Measurements from ENCODE around the gene EDIL3.

EDIL3 gene

DNA sequence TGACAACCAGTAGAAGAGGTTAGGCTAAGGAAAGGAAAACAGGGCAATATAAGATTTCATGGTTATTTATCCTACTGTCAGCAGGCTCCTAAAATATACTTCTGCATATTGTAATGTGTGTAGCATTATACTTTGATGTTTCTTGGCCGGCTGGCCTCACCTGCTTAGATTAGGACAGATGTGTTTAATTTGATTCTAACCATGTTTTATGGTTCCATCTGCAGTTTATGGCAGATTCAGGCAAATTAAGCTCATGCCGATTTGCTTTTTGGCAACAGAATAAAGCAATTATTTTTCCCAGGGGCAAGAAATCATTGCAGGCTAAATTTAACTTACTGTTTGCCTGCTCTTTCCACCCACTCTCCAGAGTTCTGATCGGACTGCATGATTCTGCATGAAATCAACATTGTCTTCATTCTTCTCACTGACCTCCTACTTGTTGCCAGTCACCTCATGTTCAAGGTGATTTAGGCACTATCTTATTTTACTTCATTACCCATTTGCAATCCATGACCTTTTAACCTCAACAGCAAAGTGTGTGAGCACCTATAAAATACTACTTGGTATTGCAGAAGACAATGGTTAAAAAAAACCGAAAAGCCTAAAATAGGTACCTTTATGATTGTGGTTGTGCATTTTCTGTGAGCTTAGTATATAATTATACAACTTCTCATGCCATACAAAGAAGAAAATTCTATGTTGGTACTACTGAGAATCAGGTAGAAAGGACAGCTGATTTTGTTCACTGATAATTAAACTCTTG is 125.2 kb downstream of the EDIL3 start:
- DNase-seq (ENCODE audit: low spot score) = no peak

DNA sequence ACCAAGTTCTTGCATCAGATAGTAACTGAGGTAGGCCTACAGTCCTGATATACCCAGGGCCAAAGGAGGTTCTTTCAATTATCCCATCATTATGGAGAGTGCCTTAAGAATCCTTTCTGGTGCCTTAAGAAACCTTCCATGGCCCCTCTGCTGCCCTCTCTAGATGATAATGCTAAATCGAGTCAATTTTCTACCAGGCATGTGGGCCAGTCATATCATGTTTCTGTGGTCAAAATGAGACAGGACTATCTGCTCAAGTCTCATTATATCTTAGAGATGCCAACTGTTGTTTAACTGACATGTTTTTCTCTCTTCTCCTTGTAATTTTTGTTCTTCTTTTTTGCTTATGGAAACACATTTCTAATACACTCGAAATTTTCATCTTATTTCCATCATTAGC is 127.6 kb downstream of the EDIL3 start:
- no peak for DNase-seq (ENCODE audit: low spot score)

DNA sequence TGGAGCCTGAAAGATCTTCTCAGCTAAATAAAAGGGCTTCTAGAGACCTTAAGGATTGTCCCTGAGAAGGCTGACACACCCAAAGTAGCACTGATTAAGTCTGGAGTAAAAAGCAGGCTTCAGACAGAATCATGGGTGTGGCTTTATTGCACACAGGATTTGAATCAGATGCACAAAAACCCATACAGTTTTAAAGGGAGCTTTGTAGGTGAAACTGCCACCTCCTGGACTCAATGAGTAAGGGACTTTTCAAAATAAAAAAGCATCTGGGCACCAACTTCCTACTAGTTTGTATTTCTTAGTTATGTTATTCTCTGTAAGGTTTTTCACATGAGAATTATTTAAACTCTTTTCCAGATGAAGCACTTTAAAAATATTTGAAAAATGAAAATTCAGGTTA is 129.4 kb downstream of the EDIL3 start:
- no peak for DNase-seq (ENCODE audit: low spot score)

DNA sequence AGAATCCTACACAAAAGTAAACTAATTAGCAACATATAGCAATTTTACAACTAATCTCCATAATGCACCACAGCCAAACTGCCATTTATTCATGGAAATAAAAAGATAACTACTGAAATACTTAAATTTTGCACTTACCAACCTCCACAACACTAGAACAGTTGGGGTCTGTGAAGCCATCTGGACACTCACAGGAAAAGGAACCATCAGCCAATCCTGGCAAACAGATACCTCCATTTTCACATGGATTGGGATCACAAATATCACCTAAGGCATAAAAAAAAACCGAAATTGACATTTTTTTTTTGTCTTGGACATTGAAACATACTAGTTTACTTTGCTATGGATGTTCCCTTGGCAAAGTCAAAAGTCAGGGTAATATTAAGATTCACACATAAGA is 130.7 kb downstream of the EDIL3 start:
- no peak for DNase-seq (ENCODE audit: low spot score)

DNA sequence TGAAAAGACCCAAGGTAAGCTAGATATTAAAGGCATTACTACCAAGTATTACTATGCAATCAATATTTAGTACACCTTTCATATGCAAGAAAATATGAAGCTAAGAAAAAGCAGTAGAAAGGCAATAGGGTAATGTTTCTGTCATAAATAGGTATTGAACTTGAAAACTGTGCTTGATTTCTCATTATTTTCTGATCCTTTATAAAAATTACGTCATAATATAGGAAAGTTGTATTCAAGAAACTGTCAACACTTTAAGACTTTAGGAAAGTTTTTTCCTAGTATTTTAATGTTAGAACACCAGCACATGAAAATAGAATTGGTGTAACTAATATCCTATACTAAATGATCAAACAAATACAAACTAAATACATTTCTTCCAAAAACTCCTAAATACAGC is 133.2 kb downstream of the EDIL3 start:
- DNase-seq (ENCODE audit: low spot score) = no peak

DNA sequence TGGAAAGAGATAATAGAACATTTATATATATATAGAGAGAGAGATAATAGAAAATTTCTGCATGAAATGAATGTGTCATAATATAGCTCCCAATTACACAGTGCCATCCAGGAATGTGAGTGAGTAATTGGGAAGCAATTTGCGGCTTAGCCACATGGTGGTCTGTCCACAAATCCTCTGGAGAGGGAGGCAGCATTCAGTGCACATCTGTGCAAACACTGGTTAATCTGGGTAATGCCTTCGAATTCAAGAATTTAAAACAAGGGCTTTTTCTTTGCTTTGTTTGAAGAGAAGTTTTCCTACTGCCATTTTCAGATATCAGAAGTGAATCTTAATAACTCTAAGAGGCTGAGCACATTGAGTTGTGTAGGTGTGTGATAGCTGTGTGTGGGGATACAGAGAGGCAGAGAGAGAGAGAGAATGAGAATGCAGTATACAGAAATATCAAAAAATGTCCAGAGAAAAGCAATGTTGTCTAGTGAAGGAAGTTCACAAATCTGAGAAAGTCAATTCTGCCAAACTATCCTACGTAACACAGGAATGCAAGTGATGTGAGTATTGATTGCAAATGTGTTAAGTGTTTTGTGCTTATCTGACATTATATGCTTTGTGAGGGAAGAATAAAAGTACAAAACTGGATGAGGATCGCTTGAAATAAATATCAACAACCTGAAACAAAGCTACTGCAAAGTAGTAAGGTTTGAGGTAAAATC is 134.6 kb downstream of the EDIL3 start:
- no peak for DNase-seq (ENCODE audit: low spot score)

DNA sequence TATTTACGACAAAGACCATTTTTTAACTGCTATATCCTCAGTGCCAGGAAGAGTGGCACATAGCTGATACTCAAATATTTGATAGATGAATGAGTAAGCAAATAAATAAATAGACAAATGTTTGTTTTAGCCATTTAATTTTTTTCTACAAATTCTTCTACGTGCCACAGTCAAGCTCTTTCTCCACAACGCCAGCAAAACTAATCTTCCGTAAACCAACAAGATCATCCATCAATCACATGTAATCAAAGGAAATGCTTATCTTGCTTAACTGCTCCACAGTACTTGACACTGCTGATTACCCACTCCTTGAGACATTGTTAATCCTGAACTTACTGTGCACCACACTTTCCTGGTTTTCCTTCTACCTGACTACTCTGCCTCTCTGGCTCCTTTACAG is 136.7 kb downstream of the EDIL3 start:
- no peak for DNase-seq (ENCODE audit: low spot score)

DNA sequence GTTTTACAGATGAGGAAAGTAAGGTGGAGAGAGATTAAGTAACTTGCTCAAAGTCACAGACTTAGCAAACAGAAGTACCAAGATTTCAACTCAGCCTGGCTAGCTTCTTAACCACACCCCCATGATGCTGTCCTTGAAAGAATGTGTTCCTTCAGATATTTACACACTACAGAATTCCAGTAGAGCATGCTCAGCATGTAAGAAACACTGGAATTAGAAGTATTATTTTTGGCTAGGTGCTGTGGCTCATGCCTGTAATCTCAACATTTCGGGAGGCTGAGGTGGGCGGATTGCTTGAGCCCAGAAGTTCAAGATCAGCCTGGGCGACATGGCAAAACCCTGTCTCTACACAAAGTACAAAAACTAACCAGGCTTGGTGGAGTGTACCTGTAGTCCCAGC is 142.4 kb downstream of the EDIL3 start:
- no peak for DNase-seq (ENCODE audit: low spot score)

DNA sequence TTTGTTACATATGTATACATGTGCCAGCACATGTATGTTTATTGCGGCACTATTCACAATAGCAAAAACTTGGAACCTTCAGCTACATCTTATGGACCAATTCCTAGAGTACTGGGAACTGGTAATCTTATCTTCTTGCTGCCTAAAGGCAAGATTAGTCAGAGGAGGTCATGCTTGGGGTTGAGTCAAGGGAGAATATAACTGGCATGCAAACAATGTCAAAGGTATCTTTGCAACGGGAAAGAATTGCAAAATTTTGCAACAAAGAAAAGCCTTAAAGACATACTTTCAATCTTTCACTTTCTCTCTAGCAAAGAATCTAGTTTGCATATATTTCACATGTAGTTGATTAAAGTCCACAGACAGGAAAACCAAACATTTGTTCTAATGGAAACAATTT is 145.2 kb downstream of the EDIL3 start:
- no peak for DNase-seq (ENCODE audit: low spot score)

DNA sequence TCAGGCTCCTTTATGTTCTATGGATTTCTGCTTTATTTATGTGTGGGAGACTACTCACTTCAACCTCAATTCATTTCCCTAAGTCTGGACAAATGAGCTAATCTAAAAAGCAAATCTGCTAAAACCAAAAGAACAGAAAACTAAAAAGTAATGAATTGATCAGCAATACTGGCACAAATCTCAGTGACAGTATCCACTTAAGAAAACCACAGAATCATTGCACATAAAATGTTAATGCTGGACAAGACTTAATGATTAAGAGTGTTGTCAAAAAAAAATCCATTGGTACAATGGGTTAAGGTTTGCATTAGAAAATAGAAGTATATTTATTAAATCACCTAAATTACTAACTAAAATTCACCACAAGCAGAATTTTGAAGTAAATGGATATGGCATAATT is 147.6 kb downstream of the EDIL3 start:
- DNase-seq (ENCODE audit: low spot score) = no peak

DNA sequence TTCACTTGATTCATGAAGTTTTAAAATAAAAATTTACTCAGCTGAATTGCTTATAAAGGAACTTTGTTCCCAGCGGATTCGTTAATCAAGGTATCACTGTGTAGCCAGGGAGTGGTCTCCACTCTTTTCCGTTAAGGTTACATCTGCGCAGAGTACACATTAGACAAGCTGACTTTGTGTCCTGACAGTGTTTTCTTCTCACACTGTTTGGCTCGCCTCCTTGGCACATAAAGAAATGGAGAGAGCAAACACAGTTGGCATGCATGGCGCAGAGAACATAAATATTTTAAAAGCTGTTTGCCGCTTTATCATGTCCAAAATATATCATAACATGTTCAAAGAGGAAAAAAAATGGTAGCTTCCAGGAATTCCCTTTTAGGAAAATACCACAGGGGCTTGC is 153.2 kb downstream of the EDIL3 start:
- no peak for DNase-seq (ENCODE audit: low spot score)

DNA sequence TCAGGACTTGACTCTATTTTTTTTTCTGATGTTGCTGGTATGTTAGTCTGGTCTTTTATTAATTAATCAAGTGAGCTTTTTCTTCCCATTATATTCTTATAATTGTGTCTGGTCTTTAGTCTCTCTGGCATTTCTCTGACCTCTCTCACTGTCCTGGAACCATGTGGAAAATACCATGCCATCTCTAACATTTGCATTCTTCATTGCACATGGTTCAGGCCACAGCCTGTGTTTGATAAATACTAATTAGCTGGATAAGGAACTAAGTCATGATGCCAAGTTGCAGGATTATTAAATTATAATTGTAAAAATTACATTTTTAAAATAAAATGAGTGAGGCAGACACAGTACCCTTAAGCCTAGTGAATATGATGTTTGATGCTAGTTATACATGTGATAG is 155.6 kb downstream of the EDIL3 start:
- no peak for DNase-seq (ENCODE audit: low spot score)

DNA sequence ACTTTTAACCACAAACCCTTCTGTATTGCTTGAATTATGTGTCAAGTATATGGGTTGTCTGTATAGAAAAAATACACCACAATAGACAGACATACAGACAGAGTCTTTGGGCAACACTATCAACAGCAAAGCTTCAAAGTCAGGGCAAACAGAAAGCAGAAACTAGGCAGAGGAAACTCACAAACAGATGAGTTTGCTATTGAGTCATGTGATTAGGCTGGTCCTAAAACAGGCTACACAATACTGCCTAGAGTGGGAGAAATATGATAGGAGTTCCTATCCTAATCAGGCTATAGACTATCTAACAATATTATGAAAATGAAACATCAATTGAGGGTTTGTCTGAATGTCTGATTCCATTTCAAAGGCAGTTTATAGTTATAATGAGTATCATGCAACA is 156.4 kb downstream of the EDIL3 start:
- DNase-seq (ENCODE audit: low spot score) = no peak

DNA sequence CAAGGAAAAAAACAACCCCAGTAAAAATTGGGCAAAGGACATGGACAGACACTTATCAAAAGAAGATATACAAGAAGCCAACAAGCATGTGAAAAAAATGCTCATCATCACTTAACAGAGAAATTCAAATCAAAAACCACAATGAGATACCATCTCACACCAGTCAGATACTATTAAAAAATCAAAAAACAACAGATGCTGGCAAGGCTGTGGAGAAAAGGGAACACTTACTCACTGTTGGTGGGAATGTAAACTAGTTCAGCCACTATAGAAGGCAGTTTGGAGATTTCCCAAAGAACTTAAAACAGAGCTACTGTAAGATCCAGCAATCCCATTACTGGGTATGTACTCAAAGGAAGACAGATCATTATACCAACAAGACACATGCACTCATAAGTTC is 157.4 kb downstream of the EDIL3 start:
- no peak for DNase-seq (ENCODE audit: low spot score)

DNA sequence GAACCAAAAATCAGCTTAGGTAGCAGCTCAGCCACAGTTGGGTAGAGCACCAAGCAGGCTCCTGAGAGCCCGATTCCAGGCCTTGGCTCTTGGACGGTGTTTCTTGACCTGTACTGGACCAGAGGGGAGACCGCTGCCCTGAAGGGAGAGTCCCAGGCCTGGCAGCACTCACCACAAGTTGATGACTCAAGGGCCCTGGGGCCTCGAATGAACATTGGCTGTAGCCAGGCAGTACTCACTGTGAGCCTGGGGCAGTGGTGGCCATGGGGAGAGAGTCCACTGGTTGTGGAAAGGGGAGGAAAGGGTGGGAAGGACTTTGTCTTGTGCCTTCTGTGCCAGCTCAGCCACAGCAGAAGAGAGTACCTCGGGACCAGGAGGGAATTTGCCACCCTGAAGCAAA is 166.1 kb downstream of the EDIL3 start:
- DNase-seq (ENCODE audit: low spot score) = no peak

DNA sequence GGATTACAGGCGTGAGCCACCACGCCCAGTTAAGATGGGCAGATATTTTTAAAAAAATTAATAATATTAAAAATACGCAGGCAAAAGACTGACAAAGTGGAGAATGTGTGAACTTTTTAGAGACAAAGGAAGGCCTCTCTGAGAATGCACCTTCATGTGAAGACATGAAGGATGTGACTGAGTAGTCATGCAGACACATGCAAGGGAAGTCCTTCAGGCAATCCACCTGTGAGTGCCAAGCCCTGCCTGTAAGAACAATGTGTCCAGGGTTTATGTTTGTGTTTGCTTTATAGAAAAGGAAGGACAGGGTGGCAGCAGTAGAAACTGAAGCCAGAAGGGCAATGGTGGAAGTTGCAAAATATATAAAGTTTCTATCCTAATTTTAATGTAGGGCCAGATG is 169.2 kb downstream of the EDIL3 start:
- no peak for DNase-seq (ENCODE audit: low spot score)

DNA sequence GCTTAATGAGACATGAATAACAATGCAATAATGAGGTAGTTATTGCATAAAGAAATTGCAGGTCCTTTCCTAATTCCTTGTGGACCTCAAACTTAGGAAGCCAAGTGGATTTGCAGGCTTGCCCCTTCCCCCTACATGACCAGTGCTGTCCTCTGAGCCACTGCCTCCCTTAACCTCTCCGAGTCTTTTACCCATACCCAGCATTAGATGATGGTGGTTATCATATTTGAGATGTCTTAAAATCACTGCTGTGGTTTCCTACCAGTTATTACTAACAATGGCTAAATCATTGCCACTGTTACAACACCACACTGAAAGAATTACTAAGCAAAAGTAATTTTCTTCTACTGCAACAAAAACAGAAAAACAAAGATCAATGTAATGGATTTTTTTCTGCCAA is 170.8 kb downstream of the EDIL3 start:
- DNase-seq (ENCODE audit: low spot score) = no peak

DNA sequence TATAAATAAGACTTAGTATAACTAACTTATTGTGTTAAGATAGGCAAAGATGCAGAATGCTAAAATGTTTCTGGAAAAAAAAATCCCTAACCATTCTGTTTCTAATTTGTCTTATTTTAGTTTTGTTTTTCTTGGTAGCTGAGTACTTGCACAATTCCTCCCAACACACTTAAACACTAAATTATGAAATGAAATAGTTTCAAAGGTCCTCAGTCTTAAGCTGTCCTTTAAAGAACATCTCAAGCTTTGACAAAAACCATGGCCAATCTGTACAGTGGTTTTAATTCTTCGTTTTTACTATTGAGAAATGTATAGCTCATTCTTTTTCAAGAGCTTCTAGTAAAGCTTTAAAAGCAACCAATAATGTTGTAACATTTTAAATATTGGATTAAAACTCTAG is 171.5 kb downstream of the EDIL3 start:
- no peak for DNase-seq (ENCODE audit: low spot score)

DNA sequence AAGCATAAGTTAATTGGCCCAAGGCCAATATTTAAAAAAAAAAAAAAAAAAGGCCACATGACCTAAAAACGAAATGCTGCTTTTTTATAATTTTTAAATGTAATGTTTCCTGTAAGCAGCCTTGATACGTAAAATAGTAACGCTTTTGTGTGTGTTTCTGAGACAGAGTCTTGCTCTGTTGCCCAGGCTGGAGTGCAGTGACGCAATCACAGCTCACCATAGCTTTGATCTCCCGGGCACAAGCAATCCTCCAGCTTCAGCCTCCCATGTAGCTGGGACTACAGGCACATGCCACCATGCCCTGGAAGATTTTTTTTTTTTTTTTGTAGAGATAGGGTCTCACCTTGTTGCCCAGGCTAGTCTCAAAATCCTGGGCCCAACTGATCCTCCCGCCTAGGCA is 179.9 kb downstream of the EDIL3 start:
- DNase-seq (ENCODE audit: low spot score) = no peak

DNA sequence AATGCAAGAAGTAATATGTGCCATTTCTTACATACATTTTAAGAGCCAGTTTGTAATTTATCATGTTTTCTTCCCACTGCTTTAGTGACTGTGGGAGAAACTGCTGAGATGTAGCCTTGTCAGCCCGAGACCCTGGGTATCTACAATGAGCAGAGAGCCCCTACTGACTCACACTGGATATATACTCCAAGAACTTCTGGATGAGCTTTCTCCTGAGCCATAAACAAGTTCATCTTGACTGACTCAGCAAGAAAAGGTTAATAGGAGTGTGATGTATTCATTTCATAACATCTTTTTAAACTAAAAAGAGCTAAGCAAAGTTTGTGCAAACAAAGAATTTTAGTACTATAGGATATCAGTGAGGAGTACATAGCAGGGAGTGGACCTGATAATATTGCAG is 182.5 kb downstream of the EDIL3 start:
- DNase-seq (ENCODE audit: low spot score) = no peak

DNA sequence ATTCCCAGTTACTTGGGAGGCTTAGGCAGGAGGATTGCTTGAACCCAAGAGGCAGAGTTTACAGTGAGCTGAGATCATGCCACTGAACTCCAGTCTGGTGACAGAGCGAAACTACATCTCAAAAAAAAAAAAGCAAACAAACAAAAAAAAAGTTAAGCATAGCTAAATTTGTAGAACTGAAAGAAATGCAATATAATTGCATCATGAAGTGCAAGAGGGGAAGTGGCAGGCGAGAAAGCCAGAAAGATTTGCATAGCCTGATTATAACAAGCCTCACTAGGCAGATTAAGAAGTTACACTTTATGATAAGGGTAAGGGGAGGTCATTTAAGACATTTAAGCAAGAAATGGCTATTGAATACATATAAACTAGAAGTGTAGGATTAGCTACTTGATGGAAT is 187.1 kb downstream of the EDIL3 start:
- DNase-seq (ENCODE audit: low spot score) = no peak

DNA sequence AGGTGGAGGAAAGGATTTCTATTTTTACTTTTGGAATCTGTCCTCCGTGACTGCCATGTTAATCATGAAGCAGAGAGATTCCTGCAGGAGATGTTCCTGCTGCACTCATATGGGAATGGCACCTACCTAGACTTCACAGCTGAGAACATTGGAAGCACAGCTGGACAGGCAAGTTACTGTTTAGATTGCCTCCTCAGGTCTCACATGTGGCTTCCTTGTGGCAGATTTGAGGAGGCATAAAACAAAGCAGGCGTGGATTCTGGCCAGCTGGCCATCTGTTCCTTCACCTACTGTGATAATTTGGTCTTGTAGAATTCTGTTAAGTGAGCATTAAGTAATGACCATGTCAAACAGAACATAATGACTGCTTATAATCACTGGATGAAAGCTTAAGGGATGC is 193.4 kb downstream of the EDIL3 start:
- no peak for DNase-seq (ENCODE audit: low spot score)

DNA sequence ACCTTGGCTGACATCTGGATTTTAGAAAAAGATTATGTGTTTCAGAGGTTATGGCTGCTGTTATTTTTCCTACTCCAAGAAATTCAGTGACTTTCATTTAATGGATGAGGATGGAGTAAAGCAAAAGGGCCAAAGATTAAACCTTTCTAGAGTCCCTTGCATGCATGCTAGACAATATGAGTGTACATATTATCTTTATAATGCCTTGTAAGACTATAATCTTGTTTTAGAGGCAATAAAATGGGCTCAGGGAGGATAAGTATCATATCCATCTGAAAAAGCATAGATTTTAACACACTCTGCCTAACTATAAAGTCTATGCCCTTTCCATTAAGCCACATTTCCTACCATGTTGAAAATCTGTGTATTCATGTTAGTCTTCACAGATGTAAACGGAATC is 199.8 kb downstream of the EDIL3 start:
- no peak for DNase-seq (ENCODE audit: low spot score)

DNA sequence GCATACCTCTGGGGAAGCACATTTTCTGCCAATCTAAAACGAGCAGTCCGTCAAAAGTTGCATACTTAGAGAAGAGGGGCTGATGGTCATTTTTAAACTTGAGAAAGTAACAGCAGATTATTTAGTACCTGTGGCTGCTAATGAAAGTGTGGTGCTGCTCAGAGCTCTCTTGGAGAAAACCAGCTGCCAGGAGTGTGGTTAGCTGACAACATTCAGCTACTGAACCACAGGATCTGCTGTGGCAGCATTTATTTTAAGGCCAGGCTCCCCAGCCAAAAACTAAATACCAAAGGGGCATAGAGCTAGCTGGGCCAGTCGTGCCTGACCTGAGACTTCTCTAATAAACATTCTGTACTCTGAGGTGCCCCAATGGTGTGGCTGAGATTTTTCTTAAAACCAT is 203.6 kb downstream of the EDIL3 start:
- no peak for DNase-seq (ENCODE audit: low spot score)

Data from CD4-positive, alpha-beta T cell treated with Interleukin-6 at 100 ng/mL for 8 hours (primary cell).